COR-L47 (cell line): Measurements from ENCODE around the gene FZD1.
"Not testable (repeated sequence)": the region's sequence is repeated elsewhere in the genome, so short reads cannot be mapped to it uniquely, and the experiment has no call there.

Source experiments
- DNase-seq: peaks from one replicate; lab custom pipeline; 2025; lab: John Stamatoyannopoulos, UW

The FZD1 gene

GRCh38 chr7:91297939-91298338 is 33.7 kb downstream of the FZD1 start:
- no peak for DNase-seq

GRCh38 chr7:91299952-91300775 is 35.9 kb downstream of the FZD1 start:
- no peak for DNase-seq

GRCh38 chr7:91302794-91303193 is 38.6 kb downstream of the FZD1 start:
- no peak for DNase-seq

DNA sequence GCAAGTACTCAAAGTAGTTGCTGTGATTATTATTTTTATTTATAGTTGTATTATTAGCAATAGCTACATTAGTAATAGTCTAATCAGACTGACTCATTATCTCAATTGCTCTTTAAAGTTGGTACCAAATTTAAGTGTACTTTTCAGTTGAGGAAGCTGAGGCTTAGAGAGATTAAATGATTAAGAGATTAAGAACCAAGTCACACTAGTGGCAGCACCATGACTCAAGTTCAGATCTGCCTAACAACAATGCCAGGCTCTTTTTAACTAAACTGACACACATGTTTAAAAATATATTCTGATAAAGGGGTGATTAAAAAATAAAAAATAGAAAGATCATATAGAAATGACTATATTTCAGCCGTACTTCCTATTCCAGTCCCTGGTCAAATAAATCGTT is 42.0 kb downstream of the FZD1 start:
- DNase-seq = no peak

DNA sequence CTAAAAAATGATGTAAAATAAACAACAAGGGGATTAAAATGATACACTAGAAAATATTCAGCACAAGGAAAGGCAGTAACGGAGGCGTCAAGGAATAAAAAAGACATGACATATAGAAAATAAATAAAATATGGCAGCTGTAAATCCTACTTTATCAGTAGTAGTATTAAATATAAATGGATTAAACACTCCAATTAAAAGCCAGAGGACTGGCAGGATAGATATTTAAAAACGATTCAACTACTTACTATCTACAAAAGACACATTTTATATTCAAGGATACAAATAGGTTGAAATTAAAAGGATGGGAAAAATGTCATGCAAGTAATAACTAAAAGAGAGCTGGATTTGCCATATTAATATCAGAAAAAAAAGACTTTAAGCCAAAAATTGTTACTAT is 43.2 kb downstream of the FZD1 start:
- no peak for DNase-seq

DNA sequence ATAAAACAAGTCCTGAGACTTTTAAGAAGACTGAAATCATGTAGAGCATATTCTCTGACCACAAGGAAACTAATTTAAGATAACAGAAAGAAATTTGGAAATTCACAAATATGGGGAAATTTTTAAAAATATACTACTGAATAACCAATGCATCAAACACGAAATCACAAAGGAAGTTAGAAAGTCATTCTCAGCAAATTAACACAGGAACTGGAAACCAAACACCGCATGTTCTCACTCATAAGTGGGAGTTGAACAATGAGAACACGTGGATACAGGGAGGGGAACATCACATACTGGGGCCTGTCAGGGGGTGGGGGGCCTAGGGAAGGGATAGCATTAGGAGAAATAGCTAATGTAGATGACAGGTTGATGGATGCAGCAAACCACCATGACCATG is 44.0 kb downstream of the FZD1 start:
- DNase-seq = not testable (repeated sequence)

DNA sequence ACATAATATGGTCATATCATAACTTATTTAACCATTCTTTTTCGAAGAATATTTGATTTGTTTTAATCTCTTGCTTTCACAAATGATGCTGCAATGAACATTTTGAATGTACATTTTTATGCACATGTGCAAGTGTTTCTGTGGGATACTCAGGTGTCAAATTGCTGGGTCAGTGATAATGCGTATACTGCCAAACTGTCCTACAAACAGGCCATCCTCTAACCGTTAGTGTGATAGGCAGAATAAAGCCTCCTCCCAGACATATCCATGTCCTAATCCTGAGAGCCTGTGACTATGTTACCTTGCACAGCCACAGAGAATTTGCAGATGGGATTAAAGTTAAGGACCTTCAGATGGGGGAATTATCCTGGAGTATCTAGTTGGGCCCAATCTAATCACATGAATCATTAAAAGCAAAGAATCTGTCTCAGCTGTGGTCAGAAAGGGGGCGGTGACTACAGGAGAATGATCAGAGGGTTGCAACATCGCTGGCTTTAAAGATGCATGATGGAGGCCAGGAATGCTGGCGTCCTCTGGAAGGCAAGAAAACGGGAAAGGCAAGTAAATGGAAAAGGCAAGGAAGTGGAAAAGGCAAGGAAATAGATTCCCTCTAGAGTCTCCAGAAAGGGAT is 46.7 kb downstream of the FZD1 start:
- DNase-seq = no peak

DNA sequence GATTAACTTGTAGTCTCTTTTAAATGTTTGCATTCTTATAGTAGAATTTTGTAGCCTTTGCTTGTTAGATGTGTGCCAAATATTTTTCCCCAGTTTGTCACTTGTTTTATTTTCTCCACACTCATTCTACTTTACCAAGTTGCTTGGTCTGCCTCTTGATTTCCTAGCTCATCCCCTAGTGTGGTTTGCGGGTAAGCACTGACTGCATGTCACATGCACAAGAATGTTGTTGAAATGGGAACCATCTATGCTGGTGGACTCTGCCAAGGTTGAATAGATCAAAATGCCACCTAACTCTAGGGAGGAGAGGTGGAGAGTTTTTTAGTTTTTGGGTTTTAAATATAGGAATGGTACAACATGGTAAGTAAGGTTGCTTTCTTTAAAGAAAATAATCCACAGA is 47.6 kb downstream of the FZD1 start:
- DNase-seq = no peak

- no peak for DNase-seq
Measured at GRCh38 chr7:91313113-91313512, 48.9 kb downstream of the FZD1 start.

DNA sequence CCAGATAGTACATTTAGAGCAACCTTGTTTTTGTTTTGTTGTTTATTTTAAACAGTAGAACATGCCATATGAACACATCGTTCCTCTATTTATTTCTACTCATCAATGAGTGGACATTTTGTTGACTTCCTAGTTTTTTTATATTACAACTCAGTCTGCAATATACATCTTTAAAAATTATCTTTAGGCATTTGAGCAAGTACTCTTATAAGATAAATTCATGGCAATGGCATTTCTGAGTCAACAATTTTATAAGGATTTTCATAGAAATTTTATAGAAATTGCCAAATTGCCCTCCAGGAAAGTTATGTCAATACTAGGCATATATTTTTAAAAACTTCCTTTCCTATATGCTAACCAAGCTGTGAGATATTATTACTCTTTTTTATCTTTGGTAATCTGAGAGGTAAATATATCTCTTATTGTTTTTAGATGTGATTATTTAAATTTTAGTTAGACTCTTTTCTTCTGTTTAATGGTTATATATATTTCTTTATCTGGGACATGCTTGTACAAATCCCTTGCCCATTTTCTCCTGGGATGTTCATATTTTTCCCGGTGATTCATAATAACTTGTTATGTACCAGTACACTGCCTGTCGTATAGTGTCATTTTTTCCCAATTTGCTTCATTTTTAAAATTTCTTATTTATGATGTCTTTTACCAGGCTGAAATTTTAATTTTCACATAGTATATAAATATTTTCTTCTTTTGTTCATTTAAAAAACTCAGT is 50.5 kb downstream of the FZD1 start:
- DNase-seq = no peak

GRCh38 chr7:91316426-91316825 is 52.2 kb downstream of the FZD1 start:
- no peak for DNase-seq

GRCh38 chr7:91319351-91319750 is 55.1 kb downstream of the FZD1 start:
- no peak for DNase-seq

GRCh38 chr7:91320366-91321078 is 56.3 kb downstream of the FZD1 start:
- DNase-seq = no peak
